Measurements from ENCODE around the gene ZNF787. TPM values are rescaled to one million over a fixed set of nuclear protein-coding genes. Genes with fewer than 3 reads are reported as not detected.

The ZNF787 gene
- total RNA-seq, 1 donor, result 25.0 TPM

GRCh38 chr19:56136362-56136761, 15.3 kb upstream of the ZNF787 start:
- Histone ChIP-seq H3K9me3 (ENCODE audit: low read depth, low read length) (no peaks in the 10 kb centered on the region), H3K27me3 (ENCODE audit: insufficient read depth, low read length) (no peaks in the 10 kb centered on the region), H3K4me3 (ENCODE audit: low read length) (no peak overlapping the region), H3K4me1 (ENCODE audit: insufficient read depth, low read length) (peaks cover 46% of the 10 kb centered on the region)

- no peaks in the 10 kb centered on the region for H3K9me3 ChIP-seq (ENCODE audit: low read depth, low read length)
- H3K27me3 ChIP-seq (ENCODE audit: insufficient read depth, low read length), result no peaks in the 10 kb centered on the region
- H3K4me1 ChIP-seq (ENCODE audit: insufficient read depth, low read length), result peaks cover 37% of the 10 kb centered on the region
- no peak overlapping the region for H3K4me3 ChIP-seq (ENCODE audit: low read length)
These were observed 13.5 kb upstream of the ZNF787 start for GRCh38 chr19:56134654-56134921.

GRCh38 chr19:56133858-56134653, 13.0 kb upstream of the ZNF787 start:
- Histone ChIP-seq H3K4me1 (ENCODE audit: insufficient read depth, low read length) (peaks cover 31% of the 10 kb centered on the region), H3K27me3 (ENCODE audit: insufficient read depth, low read length) (no peaks in the 10 kb centered on the region), H3K4me3 (ENCODE audit: low read length) (no peak overlapping the region), H3K9me3 (ENCODE audit: low read depth, low read length) (no peaks in the 10 kb centered on the region)

GRCh38 chr19:56132316-56132822, 11.3 kb upstream of the ZNF787 start:
- H3K9me3 ChIP-seq (ENCODE audit: low read depth, low read length), result no peaks in the 10 kb centered on the region
- no peaks in the 10 kb centered on the region for H3K27me3 ChIP-seq (ENCODE audit: insufficient read depth, low read length)
- H3K4me3 ChIP-seq (ENCODE audit: low read length), result no peak overlapping the region
- peaks cover 15% of the 10 kb centered on the region for H3K4me1 ChIP-seq (ENCODE audit: insufficient read depth, low read length)

- H3K27me3 ChIP-seq (ENCODE audit: insufficient read depth, low read length), result no peaks in the 10 kb centered on the region
- H3K4me3 ChIP-seq (ENCODE audit: low read length), result no peak overlapping the region
- no peaks in the 10 kb centered on the region for H3K9me3 ChIP-seq (ENCODE audit: low read depth, low read length)
- peaks cover 13% of the 10 kb centered on the region for H3K4me1 ChIP-seq (ENCODE audit: insufficient read depth, low read length)
These were observed 10.6 kb upstream of the ZNF787 start for GRCh38 chr19:56131651-56132050.

- H3K4me1 ChIP-seq (ENCODE audit: insufficient read depth, low read length), result peaks cover 13% of the 10 kb centered on the region
- no peaks in the 10 kb centered on the region for H3K9me3 ChIP-seq (ENCODE audit: low read depth, low read length)
- H3K4me3 ChIP-seq (ENCODE audit: low read length), result no peak overlapping the region
- H3K27me3 ChIP-seq (ENCODE audit: insufficient read depth, low read length), result no peaks in the 10 kb centered on the region
These were observed 8.9 kb upstream of the ZNF787 start for GRCh38 chr19:56130006-56130405.

- H3K9me3 ChIP-seq (ENCODE audit: low read depth, low read length), result no peaks in the 10 kb centered on the region
- no peaks in the 10 kb centered on the region for H3K27me3 ChIP-seq (ENCODE audit: insufficient read depth, low read length)
- H3K4me1 ChIP-seq (ENCODE audit: insufficient read depth, low read length), result no peaks in the 10 kb centered on the region
- H3K4me3 ChIP-seq (ENCODE audit: low read length), result no peak overlapping the region
These were observed 6.1 kb upstream of the ZNF787 start for GRCh38 chr19:56126983-56127780.

- peaks cover 6% of the 10 kb centered on the region for H3K4me1 ChIP-seq (ENCODE audit: insufficient read depth, low read length)
- no peaks in the 10 kb centered on the region for H3K27me3 ChIP-seq (ENCODE audit: insufficient read depth, low read length)
- no peak overlapping the region for H3K4me3 ChIP-seq (ENCODE audit: low read length)
- H3K9me3 ChIP-seq (ENCODE audit: low read depth, low read length), result no peaks in the 10 kb centered on the region
These were observed 4.9 kb upstream of the ZNF787 start for GRCh38 chr19:56125806-56126590.

GRCh38 chr19:56124578-56124977, 3.5 kb upstream of the ZNF787 start:
- Histone ChIP-seq H3K4me1 (ENCODE audit: insufficient read depth, low read length) (peaks cover 11% of the 10 kb centered on the region), H3K4me3 (ENCODE audit: low read length) (no peak overlapping the region), H3K27me3 (ENCODE audit: insufficient read depth, low read length) (no peaks in the 10 kb centered on the region), H3K9me3 (ENCODE audit: low read depth, low read length) (no peaks in the 10 kb centered on the region)

GRCh38 chr19:56123266-56123891, 2.3 kb upstream of the ZNF787 start:
- no peaks in the 10 kb centered on the region for H3K9me3 ChIP-seq (ENCODE audit: low read depth, low read length)
- peaks cover 22% of the 10 kb centered on the region for H3K4me1 ChIP-seq (ENCODE audit: insufficient read depth, low read length)
- no peak overlapping the region for H3K4me3 ChIP-seq (ENCODE audit: low read length)
- H3K27me3 ChIP-seq (ENCODE audit: insufficient read depth, low read length), result no peaks in the 10 kb centered on the region

- H3K4me1 ChIP-seq (ENCODE audit: insufficient read depth, low read length), result peaks cover 37% of the 10 kb centered on the region
- H3K4me3 ChIP-seq (ENCODE audit: low read length), result peak overlapping the region; percentile 60
- no peaks in the 10 kb centered on the region for H3K27me3 ChIP-seq (ENCODE audit: insufficient read depth, low read length)
- no peaks in the 10 kb centered on the region for H3K9me3 ChIP-seq (ENCODE audit: low read depth, low read length)
These were observed 520 bp downstream of the ZNF787 start for GRCh38 chr19:56120371-56121179.

GRCh38 chr19:56120002-56120370, 1.1 kb downstream of the ZNF787 start:
- H3K9me3 ChIP-seq (ENCODE audit: low read depth, low read length), result no peaks in the 10 kb centered on the region
- H3K4me3 ChIP-seq (ENCODE audit: low read length), result peak overlapping the region; percentile 52
- H3K4me1 ChIP-seq (ENCODE audit: insufficient read depth, low read length), result peaks cover 43% of the 10 kb centered on the region
- H3K27me3 ChIP-seq (ENCODE audit: insufficient read depth, low read length), result no peaks in the 10 kb centered on the region

- Histone ChIP-seq H3K27me3 (ENCODE audit: insufficient read depth, low read length) (no peaks in the 10 kb centered on the region), H3K4me1 (ENCODE audit: insufficient read depth, low read length) (peaks cover 47% of the 10 kb centered on the region), H3K9me3 (ENCODE audit: low read depth, low read length) (no peaks in the 10 kb centered on the region), H3K4me3 (ENCODE audit: low read length) (peak overlapping the region; percentile 52)
These were observed 1.5 kb downstream of the ZNF787 start for GRCh38 chr19:56119582-56119978.

All from mononuclear cell (primary cell).